Kidney capillary endothelial cell (primary cell): ENCODE results near the gene LAMB3.
"Not testable (repeated sequence)": the region's sequence is repeated elsewhere in the genome, so short reads cannot be mapped to it uniquely, and the experiment has no call there.

Experiments used
- DNase-seq: peaks from one replicate; pipeline ENCODE4 v3.0.0-alpha.2; 2018; ENCODE audit warnings: low spot score

The LAMB3 gene

GRCh38 chr1:209652121-209652735, at the start of gene LAMB3:
TSS of gene LAMB3 (minus strand) at chr1:209652425. CDS start at chr1:209650944, 1,481 bp downstream.
- no peak for DNase-seq

- DNase-seq, result not testable (repeated sequence)
Measured at GRCh38 chr1:209700686-209701085, 48.5 kb upstream of the LAMB3 start.

GRCh38 chr1:209697126-209697525, 44.9 kb upstream of the LAMB3 start:
- DNase-seq, result no peak

GRCh38 chr1:209696673-209697072, 44.4 kb upstream of the LAMB3 start:
- no peak for DNase-seq

- peak; percentile 80 for DNase-seq
Measured at GRCh38 chr1:209692745-209693504, 40.7 kb upstream of the LAMB3 start.

- peak; percentile 50 for DNase-seq
Measured at GRCh38 chr1:209692296-209692695, 40.1 kb upstream of the LAMB3 start.

GRCh38 chr1:209691237-209691636, 39.0 kb upstream of the LAMB3 start:
- no peak for DNase-seq

- no peak for DNase-seq
Measured at GRCh38 chr1:209689477-209689876, 37.3 kb upstream of the LAMB3 start.

- peak; percentile 49 for DNase-seq
Measured at GRCh38 chr1:209688746-209689234, 36.6 kb upstream of the LAMB3 start.

GRCh38 chr1:209686322-209686721, 34.1 kb upstream of the LAMB3 start:
- no peak for DNase-seq

GRCh38 chr1:209685821-209686220, 33.6 kb upstream of the LAMB3 start:
- DNase-seq, result no peak

GRCh38 chr1:209678981-209679539, 26.8 kb upstream of the LAMB3 start:
- DNase-seq, result no peak

- no peak for DNase-seq
Measured at GRCh38 chr1:209675565-209676154, 23.4 kb upstream of the LAMB3 start.

- DNase-seq, result no peak
Measured at GRCh38 chr1:209674957-209675564, 22.8 kb upstream of the LAMB3 start, which contains the start of gene G0S2. TSS of gene G0S2 (plus strand) at chr1:209675412. CDS start at chr1:209675685, 273 bp downstream.

- DNase-seq, result no peak
Measured at GRCh38 chr1:209673631-209674417, 21.6 kb upstream of the LAMB3 start.

- DNase-seq, result no peak
Measured at GRCh38 chr1:209672705-209673630, 20.7 kb upstream of the LAMB3 start.

- no peak for DNase-seq
Measured at GRCh38 chr1:209670441-209671082, 18.3 kb upstream of the LAMB3 start.

- DNase-seq, result no peak
Measured at GRCh38 chr1:209667708-209668107, 15.5 kb upstream of the LAMB3 start.

GRCh38 chr1:209667103-209667502, 14.9 kb upstream of the LAMB3 start:
- DNase-seq, result no peak

GRCh38 chr1:209662879-209663327, 10.7 kb upstream of the LAMB3 start:
- DNase-seq, result no peak
